HG03097 (cell line): ENCODE data around the gene TIPRL.
"Not testable (repeated sequence)": the region's sequence is repeated elsewhere in the genome, so short reads cannot be mapped to it uniquely, and the experiment has no call there.

Source experiments
- ATAC-seq: cut with Tn5 transposase; IDR thresholded peaks from one replicate; pipeline ENCODE4 v1.9.1; 2021; ENCODE audit not compliant: unreplicated experiment, low FRiP score

The TIPRL gene

GRCh38 chr1:168157638-168158037 lies 21.1 kb upstream of the TIPRL start:
- ATAC-seq = no peak

- ATAC-seq = no peak
Observed at GRCh38 chr1:168159251-168159650, 19.5 kb upstream of the TIPRL start.

- no peak for ATAC-seq
Observed at GRCh38 chr1:168159979-168160378, 18.8 kb upstream of the TIPRL start.

GRCh38 chr1:168161459-168161858 lies 17.3 kb upstream of the TIPRL start:
- ATAC-seq = no peak

GRCh38 chr1:168163670-168164069 lies 15.1 kb upstream of the TIPRL start:
- no peak for ATAC-seq

GRCh38 chr1:168164771-168165170 lies 14.0 kb upstream of the TIPRL start:
- no peak for ATAC-seq

- no peak for ATAC-seq
Observed at GRCh38 chr1:168167806-168168205, 11.0 kb upstream of the TIPRL start.

- no peak for ATAC-seq
Observed at GRCh38 chr1:168170564-168171508, 7.9 kb upstream of the TIPRL start.

- ATAC-seq = no peak
Observed at GRCh38 chr1:168172250-168172915, 6.4 kb upstream of the TIPRL start.

- ATAC-seq = no peak
Observed at GRCh38 chr1:168178227-168178637, 530 bp upstream of the TIPRL start.

GRCh38 chr1:168179438-168180147 lies 831 bp downstream of the TIPRL start:
- ATAC-seq = peak; percentile 5

- no peak for ATAC-seq
Observed at GRCh38 chr1:168180148-168180524, 1.4 kb downstream of the TIPRL start.

GRCh38 chr1:168181063-168181720 lies 2.4 kb downstream of the TIPRL start:
- ATAC-seq = not testable (repeated sequence)

GRCh38 chr1:168187177-168187576 lies 8.4 kb downstream of the TIPRL start:
- ATAC-seq = no peak

GRCh38 chr1:168190403-168190802 lies 11.6 kb downstream of the TIPRL start:
- no peak for ATAC-seq

- no peak for ATAC-seq
Observed at GRCh38 chr1:168195199-168196135, 16.7 kb downstream of the TIPRL start.

- no peak for ATAC-seq
Observed at GRCh38 chr1:168199056-168199455, 20.3 kb downstream of the TIPRL start.

GRCh38 chr1:168202941-168203654 lies 24.3 kb downstream of the TIPRL start:
- ATAC-seq = no peak

- no peak for ATAC-seq
Observed at GRCh38 chr1:168206111-168206510, 27.3 kb downstream of the TIPRL start.
